Measurements from ENCODE around the gene FAAP100. TPM values are rescaled to one million over a fixed set of nuclear protein-coding genes. Genes with fewer than 3 reads are reported as not detected.

FAAP100 gene
- 37.2 and 45.6 TPM in 2 replicates for total RNA-seq

DNA sequence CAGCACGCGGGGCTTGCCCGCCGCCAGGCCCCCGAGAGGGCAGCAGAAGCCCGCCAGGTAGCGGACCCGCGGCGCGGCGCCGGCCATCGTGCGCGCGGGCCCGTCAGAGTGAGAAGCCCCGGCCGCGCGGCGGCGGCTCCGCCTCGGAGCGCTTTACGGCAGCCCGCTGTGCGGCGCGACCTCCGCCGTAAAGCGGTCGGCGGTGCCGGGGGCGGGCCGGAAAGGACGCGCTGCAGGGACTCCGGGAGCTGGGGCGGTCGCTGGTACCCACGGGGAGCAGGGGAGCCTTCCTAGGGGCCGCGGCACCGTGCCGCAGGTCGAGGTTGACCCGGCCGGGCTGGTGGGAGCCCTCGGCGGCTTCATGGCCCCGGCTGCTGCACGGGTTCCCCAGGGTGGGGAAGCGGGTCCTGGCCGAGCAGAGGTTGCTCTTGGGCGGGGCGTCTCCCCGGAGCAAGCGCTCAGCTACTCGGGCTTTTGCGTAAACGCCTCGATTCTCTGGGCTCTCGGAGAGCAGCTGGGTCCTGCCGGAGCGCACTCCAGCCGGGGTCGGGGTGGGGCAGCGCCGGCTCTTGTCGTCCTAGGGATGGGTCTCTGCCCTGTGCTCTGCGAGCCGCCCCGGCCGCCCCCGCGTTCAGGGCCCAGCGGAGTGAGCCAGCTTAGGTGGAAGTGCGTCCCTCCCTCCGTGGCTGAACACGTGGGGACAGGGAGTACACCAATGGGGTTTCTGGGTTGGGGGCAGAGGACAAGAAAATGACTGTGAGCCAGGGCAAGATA lies at the start of gene FAAP100:
Gene FAAP100 (minus strand): TSS at position 110 of the 774 bp plus-strand sequence. CDS start 23 bp downstream, at position 87.

GRCh38 chr17:81527591-81528383 lies 24.4 kb downstream of the FAAP100 start, which contains the start of gene FSCN2:
Gene FSCN2, plus strand, starts transcription at chr17:81528377. Its CDS starts 155 bp downstream, at chr17:81528532.

DNA sequence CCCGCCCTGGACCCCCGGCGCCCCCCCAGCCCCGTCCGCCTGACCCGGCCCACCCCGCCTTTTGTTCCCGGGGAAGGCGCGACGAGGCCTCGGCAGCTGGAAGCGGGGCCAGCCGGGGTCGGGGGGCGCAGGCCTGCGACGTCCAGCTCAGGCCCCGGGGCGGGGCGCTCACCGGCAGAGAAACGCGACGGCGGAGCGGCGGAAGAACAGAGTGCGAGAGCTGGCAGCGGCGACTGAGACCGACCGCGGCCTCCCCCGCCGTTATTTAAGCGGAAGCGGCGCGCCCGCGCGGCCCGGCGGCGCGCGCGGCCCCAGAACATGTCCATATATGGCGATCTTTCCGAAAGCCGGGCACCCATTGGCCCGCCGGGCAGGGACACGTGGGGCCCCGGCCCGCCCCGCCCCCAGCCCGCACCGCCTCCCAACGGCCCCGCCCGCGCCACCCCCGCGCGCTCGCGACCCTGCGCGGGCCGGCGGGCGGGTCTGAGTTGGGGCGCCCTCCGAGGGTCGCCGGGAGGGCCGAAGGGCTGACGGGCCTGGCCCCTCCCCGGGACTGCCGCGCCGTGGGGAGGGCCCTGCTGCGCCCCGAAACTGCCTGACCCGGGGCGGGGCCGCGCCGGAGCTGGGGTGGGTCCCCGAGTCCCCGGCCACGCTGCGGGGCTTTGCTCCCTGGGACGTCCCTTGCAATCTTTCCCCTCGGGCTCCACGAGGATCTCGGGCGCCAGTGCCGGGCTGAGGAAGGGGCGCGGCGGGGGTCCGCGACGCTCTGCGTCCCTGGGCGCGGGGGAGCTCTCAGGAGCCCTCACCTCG lies 39.4 kb downstream of the FAAP100 start, which contains the start of gene ACTG1:
Gene ACTG1 (minus strand): TSS at position 238 of the 810 bp plus-strand sequence. CDS start 445 bp downstream, outside the sequence.

Small RNA genes lying within 50 kb of the gene (small RNA-seq; reads per million reads assigned to genes)
- gene RF00019, result not detected

Other genes with a start within 250 kb of the FAAP100 start
- 16.3 and 25.5 TPM in 2 replicates for gene BAHCC1, start 156.9 kb downstream of the FAAP100 start, total RNA-seq
- gene ACTG1, start 39.6 kb downstream of the FAAP100 start, total RNA-seq, result 20,946 and 30,159 TPM in 2 replicates
- gene FSCN2, start 24.0 kb downstream of the FAAP100 start, total RNA-seq, result 8.9 and 10.0 TPM in 2 replicates
- 80.4 and 97.5 TPM in 2 replicates for gene NPLOC4, start 84.8 kb upstream of the FAAP100 start, total RNA-seq
- gene TSPAN10, start 84.8 kb upstream of the FAAP100 start, total RNA-seq, result 1.9 TPM in 2 replicates
- gene PDE6G, start 104.2 kb upstream of the FAAP100 start, total RNA-seq, result not detected in 2 replicates
- gene OXLD1, start 114.3 kb upstream of the FAAP100 start, total RNA-seq, result 19.8 and 25.6 TPM in 2 replicates
- 4.9 and 6.8 TPM in 2 replicates for gene CCDC137, start 114.4 kb upstream of the FAAP100 start, total RNA-seq
- gene ARL16, start 131.4 kb upstream of the FAAP100 start, total RNA-seq, result 28.9 and 35.6 TPM in 2 replicates
- gene HGS, start 131.7 kb upstream of the FAAP100 start, total RNA-seq, result 107 and 114 TPM in 2 replicates
- 10.1 and 12.3 TPM in 2 replicates for gene MRPL12, start 151.0 kb upstream of the FAAP100 start, total RNA-seq
- gene SLC25A10, start 159.9 kb upstream of the FAAP100 start, total RNA-seq, result 5.6 and 9.4 TPM in 2 replicates

All from hair follicle dermal papilla cell (primary cell).